Germinal center (tissue), 1 donor: ENCODE data around the gene CC2D1A.

Experiments
- DNase-seq: peaks from one replicate; pipeline ENCODE4 v3.0.0; 2012; ENCODE audit warnings: mixed read lengths, low spot score

The CC2D1A gene

GRCh38 chr19:13877303-13877702, 28.7 kb upstream of the CC2D1A start:
- DNase-seq: no peak

GRCh38 chr19:13880059-13881043, 25.6 kb upstream of the CC2D1A start:
- peak; percentile 94 for DNase-seq

- no peak for DNase-seq
Observed at GRCh38 chr19:13881251-13881691, 24.7 kb upstream of the CC2D1A start.

- no peak for DNase-seq
Observed at GRCh38 chr19:13881692-13882418, 24.1 kb upstream of the CC2D1A start.

GRCh38 chr19:13882419-13882795, 23.6 kb upstream of the CC2D1A start:
- no peak for DNase-seq

- no peak for DNase-seq
Observed at GRCh38 chr19:13882836-13883235, 23.2 kb upstream of the CC2D1A start.

GRCh38 chr19:13883516-13884064, 22.4 kb upstream of the CC2D1A start:
- DNase-seq: no peak

GRCh38 chr19:13884726-13885591, 21.0 kb upstream of the CC2D1A start:
- DNase-seq: no peak

- no peak for DNase-seq
Observed at GRCh38 chr19:13885826-13886365, 20.1 kb upstream of the CC2D1A start.

- DNase-seq: no peak
Observed at GRCh38 chr19:13887018-13887436, 19.0 kb upstream of the CC2D1A start.

- DNase-seq: no peak
Observed at GRCh38 chr19:13887517-13887916, 18.5 kb upstream of the CC2D1A start.

- DNase-seq: no peak
Observed at GRCh38 chr19:13888281-13888680, 17.7 kb upstream of the CC2D1A start.

- no peak for DNase-seq
Observed at GRCh38 chr19:13890136-13890535, 15.9 kb upstream of the CC2D1A start.

- no peak for DNase-seq
Observed at GRCh38 chr19:13892870-13893269, 13.1 kb upstream of the CC2D1A start.

- DNase-seq: no peak
Observed at GRCh38 chr19:13894552-13894951, 11.4 kb upstream of the CC2D1A start.

GRCh38 chr19:13896227-13896626, 9.8 kb upstream of the CC2D1A start:
- DNase-seq: no peak

GRCh38 chr19:13899393-13899792, 6.6 kb upstream of the CC2D1A start:
- no peak for DNase-seq

GRCh38 chr19:13899912-13900584, 6.0 kb upstream of the CC2D1A start:
- DNase-seq: no peak

- DNase-seq: no peak
Observed at GRCh38 chr19:13902993-13903555, 2.9 kb upstream of the CC2D1A start.

- peak; percentile 23 for DNase-seq
Observed at GRCh38 chr19:13906521-13906904, 512 bp downstream of the CC2D1A start.

- DNase-seq: no peak
Observed at GRCh38 chr19:13906910-13907309, 909 bp downstream of the CC2D1A start.
